GM11168 (cell line): ENCODE measurements around the gene PDRG1.

Experiments
- in situ Hi-C: fragments of 300-500 bp; cut with MboI; formaldehyde crosslinking; loops from one replicate; pipeline ENCODE4 v1.12.0; 2022; ENCODE audit warnings: low sequenced_read_pairs; ENCODE audit not compliant: unreplicated experiment

The PDRG1 gene

GRCh38 chr20:31951530-31952453, at the start of gene PDRG1:
Gene PDRG1 (minus strand): TSS chr20:31952046. CDS start chr20:31951961, 85 bp downstream.
- in situ Hi-C loops = loop anchor here (10.0 kb wide), 1 partner anchor 97 kb away; no protein-coding TSS in a partner anchor

- in situ Hi-C loops = no loop called here
Measured at GRCh38 chr20:31998246-31998645, 46.4 kb upstream of the PDRG1 start.

- in situ Hi-C loops = no loop called here
Measured at GRCh38 chr20:31996996-31997395, 45.1 kb upstream of the PDRG1 start.

- in situ Hi-C loops = no loop called here
Measured at GRCh38 chr20:31992086-31992485, 40.2 kb upstream of the PDRG1 start.

GRCh38 chr20:31991339-31991705, 39.5 kb upstream of the PDRG1 start:
- in situ Hi-C loops = no loop called here

GRCh38 chr20:31990641-31991338, 38.9 kb upstream of the PDRG1 start:
- in situ Hi-C loops = no loop called here

- in situ Hi-C loops = no loop called here
Measured at GRCh38 chr20:31989030-31989645, 37.3 kb upstream of the PDRG1 start.

- in situ Hi-C loops = no loop called here
Measured at GRCh38 chr20:31988430-31989015, 36.7 kb upstream of the PDRG1 start.

GRCh38 chr20:31987744-31988143, 35.9 kb upstream of the PDRG1 start:
- in situ Hi-C loops = no loop called here

- in situ Hi-C loops = no loop called here
Measured at GRCh38 chr20:31984981-31985471, 33.2 kb upstream of the PDRG1 start.

GRCh38 chr20:31981784-31982183, 29.9 kb upstream of the PDRG1 start:
- in situ Hi-C loops = no loop called here

GRCh38 chr20:31979713-31980426, 28.0 kb upstream of the PDRG1 start:
- in situ Hi-C loops = no loop called here

GRCh38 chr20:31977080-31977479, 25.2 kb upstream of the PDRG1 start:
- in situ Hi-C loops = no loop called here

- in situ Hi-C loops = no loop called here
Measured at GRCh38 chr20:31975874-31976273, 24.0 kb upstream of the PDRG1 start.

- in situ Hi-C loops = no loop called here
Measured at GRCh38 chr20:31974951-31975487, 23.2 kb upstream of the PDRG1 start.

GRCh38 chr20:31974296-31974695, 22.4 kb upstream of the PDRG1 start:
- in situ Hi-C loops = no loop called here

GRCh38 chr20:31972471-31973021, 20.7 kb upstream of the PDRG1 start:
- in situ Hi-C loops = no loop called here

GRCh38 chr20:31969991-31970390, 18.1 kb upstream of the PDRG1 start:
- in situ Hi-C loops = no loop called here
